Eye (tissue), 1 donor: ENCODE results near the gene DNAAF5.

Source experiments
- DNase-seq: peaks from one replicate; pipeline ENCODE4 v3.0.0-alpha.2; 2015

The DNAAF5 gene

DNA sequence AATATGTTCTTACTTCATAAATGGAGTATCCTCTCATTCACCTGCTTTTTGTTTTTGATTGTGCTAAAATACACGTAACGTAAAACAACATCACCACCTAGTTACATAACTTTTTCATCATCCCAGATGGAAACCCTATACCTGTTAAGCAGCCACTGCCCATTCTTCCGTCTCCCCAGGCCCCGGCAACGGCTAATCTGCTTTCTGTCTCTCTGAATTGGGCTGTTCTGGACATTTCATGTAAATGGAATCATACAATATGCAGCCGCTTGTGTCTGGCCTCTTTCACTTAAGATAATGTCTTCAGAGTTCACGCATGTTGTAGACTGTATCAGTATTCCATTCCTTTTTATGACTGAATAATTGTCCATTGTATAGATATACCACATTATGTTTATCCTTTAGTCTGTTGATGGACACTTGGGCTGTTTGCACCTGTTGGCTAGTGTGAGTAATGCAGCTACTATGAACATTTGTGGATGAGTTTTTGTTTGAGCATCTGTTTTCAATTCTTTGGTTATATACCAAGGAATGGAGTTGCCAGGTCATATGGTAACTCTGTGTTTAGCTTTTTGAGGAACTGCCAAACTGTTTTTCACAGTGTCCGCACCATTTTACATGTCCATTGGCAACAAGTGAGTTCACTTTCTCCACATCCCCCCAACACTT lies 91.7 kb downstream of the DNAAF5 start:
- DNase-seq: peak; percentile 32

DNA sequence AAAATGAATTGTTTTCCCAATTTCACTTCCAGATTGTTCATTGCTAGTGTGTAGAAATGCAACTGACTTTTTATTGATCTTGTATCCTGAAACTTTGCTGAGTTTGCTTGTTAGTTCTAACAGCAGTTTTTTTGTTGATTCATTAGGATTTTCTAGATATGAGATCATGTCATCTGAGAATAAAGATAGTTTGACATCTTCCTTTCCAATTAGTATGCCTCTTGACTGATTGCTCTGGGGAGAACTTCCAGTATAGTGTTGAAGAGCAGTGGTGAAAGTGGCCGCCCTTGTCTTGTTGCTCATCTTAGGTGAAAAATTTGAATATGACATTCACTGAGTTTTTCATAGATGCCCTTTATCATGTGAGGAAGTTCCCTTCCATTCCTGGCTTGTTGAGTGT lies 93.8 kb downstream of the DNAAF5 start:
- no peak for DNase-seq

DNA sequence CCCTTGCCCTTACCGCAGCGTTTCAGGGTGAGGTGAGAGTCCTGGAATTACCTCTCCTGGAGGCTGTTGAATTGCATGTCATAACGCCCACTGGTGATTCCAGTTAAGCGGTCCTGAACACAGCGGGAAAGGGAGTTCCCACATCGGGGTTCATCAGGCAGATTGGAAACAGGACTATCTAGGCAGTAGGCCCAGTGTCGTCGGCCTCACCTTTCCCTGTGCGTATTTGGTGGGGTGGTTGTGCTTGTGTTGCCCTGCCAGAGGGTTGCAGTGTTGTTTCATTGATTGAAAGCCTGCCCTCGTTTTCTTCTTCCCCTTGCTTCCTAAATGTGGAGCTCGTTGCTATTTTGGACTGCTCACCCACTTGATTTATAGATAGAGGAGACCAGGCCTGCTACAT lies 95.2 kb downstream of the DNAAF5 start:
- DNase-seq: no peak

DNA sequence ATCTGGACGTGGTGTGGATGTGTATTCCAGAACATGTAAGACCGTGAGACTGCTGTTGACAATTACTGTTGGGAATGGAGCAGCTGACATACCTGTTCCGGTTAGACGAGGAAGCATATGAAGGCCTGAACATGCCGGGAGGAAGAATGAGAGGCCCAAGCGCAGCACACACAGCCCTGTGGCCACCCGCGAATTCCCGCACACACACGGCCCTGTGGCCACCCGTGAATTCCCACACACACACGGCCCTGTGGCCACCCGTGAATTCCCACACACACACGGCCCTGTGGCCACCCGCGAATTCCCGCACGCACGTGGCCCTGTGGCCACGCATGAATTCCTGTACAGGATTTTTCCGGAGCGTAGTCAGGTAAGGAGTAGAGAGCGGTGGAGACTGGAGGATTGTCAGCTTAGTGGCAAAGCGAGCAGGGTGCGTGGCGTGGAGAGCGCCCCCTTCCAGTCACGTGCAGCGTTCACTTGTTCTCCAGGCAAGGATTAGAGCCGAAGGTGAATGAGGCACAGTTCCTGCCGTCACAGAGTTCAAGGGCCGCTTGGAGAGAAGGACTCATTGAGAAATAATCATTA lies 96.3 kb downstream of the DNAAF5 start:
- DNase-seq: no peak

DNA sequence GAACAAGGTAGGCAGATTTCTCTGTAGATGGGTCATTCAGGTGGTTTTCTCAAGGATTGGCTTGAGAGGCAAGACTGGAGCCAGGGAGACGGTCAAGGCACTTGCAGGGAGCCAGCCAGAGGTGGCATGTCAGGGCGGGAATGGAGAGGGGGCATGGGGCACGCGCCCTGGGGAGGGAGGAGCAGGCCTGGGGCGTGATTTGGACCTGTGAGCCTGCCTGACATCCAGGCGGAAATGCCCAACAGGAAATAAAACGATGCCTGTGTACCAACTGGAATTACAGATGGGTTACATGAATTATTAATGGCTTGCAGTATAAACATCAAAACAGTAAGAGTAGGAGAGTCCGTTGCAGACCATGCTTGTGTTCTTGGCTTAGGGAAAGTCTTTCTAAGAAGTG lies 97.2 kb downstream of the DNAAF5 start:
- peak; percentile 60 for DNase-seq

DNA sequence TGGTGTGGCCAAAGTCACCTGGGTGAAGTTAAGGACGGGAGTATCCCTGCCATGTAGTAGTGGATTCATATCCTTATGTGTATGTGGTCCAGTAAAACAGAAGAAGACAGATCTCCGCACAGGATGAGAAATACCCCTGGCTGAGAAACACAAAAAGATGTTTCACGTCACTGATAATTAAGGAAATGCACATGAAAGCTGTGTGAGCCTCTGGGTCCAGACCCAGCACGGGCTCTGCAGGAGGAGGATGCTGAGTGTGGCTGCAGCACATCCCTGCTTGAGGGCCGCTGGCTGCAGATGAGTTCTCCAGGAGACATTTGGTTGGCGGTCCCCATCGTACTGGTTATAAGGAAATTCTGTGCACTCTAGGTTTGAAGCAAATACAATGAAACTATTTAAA lies 97.6 kb downstream of the DNAAF5 start:
- DNase-seq: peak; percentile 63

DNA sequence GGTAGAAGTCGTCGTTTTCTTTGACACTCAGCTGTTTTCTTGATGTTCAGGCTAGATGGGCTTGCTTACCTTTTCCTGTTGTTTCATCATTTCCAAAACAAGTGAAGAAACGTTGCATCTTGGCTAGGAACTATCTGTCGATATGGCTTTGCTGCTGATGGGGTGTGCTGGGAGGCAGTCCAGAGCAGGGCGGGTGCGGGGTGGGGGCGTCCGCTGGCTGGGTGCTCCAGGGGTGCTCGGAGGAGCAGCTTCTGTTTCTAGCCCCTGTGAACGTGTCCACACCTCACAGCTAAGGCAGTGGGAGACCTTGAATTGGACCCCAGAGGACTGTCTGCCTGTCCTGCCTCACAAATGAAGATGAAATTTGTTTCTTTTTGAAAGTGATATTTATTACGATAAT lies 98.2 kb downstream of the DNAAF5 start:
- DNase-seq: no peak

DNA sequence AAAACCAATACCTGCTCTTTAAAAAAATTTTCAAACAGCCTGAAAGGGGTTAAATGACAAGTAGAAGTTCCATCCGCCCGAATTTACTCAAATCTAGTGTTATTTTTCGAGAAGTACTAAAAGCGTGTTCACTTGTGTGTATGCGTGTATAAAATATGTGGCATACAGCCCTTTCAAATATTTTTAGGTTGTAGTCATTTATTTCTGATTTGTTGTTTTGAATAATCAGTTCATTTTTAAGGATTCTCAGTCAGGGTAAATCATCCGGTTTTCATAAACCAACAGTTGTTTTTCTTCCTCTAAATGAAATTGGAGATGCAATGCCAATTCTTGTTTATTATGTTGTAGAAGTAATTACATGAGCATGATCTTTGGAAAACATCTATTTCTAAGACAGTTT lies 98.9 kb downstream of the DNAAF5 start:
- DNase-seq: no peak

DNA sequence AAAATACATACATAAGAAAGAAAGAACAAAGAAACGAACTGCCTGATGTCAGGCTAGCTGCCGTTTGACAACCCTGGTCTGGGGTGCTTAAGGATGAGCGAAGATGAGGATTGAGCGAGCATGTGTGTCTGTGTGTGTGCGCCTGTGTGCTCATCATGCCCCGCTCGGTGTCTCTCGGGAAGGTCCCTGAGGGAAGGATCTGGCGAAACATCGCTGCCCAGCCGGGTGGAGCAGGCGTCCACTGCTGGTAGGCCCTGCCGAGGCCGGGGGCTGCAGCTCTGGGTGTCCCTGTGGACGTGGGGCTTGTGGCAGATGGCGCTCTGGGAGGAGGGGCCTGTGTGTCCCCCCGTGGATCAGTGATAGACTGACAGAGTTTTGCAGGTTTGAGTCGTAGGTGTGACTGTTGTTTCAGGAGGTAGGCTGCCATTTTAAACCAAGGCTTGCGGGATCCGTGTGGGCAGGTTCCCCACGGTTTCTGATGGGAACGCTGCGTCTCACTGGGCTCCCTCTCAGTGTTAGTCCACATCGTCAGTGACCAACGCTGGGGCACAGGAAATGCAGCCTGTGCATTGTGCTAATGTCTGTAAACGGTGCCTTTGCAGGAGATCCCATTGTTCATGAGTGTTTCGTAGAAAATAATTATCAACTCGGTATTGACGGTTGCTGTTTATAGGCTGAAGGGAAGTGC lies 99.9 kb downstream of the DNAAF5 start:
- peak; percentile 73 for DNase-seq

DNA sequence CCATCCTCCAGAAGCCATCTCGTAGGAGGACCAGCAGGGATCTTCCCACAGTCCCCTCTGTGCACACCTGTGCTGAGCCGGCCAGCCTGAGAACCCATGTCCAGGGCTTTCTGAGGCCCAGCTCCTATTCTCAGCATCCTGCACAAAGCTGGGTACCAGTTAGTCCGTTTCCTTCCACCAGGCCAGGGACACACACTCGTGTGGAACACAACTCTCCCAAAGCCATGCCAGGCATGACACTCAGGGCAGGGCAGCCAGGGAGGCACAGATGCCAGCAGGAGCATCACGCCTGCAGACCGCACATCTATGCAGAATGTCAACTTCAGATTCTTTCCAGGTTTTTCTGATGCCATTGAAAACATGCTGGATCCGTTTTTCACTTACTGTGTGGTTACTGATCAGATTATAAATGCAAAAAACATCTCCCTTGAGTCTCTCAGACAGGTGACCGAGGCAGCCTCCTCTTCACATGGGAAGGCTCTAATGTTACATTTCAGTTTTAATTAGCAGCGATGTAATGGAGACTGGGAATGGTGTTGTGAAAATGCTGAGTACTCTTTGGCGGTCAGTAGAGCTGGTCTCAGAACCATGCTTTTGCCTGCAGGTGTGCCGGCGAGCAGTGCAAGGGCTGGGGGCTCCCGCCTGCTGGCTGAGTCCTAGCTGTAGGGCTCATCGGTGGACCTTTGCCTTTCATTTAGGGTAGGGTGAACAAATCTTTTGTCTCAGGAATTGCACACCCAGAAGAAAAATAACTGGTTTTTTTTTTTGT lies 102.5 kb downstream of the DNAAF5 start:
- no peak for DNase-seq

DNA sequence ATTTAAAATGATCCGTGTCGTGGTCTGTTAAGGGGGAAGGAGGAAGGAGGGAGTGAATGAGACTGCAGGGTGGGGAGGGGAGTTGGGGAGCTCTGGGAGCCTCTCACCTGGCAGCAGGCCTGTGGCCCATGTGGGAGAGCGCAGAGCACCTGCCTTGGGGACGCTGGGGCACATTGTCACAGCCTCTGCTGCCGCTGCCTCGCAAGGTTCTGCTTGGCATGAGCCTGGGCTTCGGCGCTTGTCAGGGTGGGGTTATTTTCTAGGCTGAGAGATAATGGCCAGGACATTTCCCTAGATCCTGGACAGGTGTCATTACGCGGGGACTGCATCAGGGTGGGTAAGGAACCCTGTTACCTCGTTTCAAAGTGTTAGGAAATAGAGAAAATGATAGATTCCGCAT lies 103.6 kb downstream of the DNAAF5 start:
- DNase-seq: no peak

DNA sequence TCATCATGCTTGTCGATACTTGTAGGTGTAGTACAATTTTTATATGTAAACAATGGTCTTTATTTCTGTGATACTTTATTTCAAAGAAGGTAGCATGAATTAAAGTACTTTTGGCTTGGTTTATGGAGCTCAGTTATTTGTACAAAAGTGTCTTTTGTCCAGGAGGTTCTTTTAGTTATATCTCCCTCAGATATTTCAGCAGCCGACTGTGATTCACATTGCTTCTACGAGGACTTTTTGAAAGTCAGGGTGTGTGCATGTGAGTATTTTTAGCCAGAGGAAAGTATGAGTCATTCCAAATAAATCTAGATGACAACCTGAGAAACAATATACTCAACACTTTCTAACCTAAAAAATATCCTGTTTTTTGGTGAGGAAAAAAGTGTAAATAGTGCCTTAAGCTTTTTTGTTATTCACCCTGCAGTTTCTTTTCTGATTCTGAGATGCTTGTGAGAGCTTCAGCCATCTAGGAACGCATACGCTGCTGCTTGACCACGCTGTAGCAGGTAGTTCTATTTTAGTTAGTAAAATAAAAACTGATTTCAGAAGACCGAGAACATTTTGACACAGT lies 105.2 kb downstream of the DNAAF5 start:
- peak; percentile 43 for DNase-seq

DNA sequence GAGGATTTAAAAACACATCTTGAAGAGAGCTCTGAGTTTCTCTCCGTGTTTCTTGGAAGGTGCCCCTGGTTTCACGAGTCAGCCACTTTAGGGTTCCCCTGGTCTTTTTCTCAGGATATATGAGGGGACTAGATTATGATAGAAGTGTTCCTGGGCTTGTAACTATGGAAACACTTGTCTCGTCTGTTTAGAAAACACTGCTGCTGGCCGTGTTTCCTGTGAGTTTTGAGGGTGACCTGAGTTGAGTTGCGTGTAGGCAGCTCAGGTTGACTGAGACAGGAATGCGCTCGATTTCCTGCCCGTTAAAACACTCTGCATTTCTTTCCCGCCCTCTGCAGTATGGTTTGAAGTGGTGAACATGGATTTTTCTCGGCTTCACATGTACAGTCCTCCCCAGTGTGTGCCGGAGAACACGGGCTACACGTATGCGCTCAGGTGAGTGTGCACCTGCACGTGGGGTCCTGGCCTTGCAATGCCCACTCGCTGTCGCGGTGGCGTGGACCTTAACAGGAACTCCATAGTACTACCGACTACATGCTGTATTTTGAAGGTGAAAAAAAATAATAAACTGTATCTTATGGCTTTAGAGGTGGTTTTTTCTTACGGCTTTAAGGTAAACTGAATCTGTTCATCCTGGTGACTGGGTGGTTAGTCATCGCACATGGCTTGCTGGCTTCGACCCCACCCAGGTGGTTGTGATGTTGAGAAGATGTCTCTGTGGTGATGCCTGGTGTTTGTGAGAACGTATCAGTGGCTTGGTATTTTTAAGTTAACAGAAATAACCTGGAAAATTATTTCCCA lies 105.9 kb downstream of the DNAAF5 start, which contains the start of gene SUN1:
Gene SUN1, plus strand, starts transcription at position 310 of the 801 bp plus-strand sequence. Its CDS starts 49 bp downstream, at position 359.
- DNase-seq: peak; percentile 40

DNA sequence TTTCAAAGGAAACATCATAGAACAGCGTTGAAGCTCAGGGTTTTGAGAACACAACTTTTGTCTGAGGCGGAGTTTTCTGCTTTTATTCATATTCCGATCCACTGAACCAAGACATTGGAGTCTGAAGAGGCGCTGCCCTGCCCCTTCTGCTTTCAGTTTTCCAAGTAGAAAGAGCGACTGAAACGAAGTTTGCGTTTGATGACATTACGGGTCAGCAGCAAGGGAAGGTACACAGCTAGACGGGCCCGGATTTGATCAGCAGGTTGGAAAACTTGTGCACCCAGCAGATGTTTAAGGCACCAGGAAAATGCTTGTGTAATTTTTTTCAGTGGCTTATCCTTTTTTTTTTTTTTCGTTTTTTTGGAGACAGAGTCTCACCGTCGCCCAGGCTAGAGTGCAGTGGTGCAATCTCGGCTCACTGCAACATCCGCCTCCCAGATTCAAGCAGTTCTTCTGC lies 106.5 kb downstream of the DNAAF5 start:
- DNase-seq: no peak

DNA sequence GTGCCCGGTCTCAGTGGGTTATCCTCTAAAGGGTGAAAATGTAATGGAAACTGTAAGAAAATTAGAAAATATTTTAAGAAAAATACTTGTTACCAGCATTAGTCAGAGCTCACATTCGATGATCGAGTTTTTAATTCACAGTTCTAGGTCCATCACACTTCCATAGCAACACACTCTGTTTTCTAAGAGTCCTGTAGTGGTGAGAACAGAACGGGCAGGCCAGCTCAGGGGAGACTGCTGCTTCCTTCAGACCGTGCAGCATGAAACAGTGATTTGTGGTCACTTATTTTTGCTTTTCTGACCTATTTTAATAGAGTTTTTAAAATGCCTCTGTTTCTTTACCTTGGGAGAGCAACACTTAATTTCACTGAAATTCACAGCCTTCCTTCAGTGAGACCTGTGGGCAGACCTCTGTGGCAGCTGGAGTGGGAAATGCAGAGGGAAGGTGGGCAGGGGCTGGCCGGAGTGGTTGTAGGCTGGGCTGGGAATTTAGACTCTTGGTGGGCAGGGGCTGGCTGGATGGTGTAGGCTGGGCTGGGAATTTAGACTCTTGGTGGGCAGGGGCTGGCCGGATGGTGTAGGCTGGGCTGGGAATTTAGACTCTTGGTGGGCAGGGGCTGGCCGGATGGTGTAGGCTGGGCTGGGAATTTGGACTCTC lies 107.2 kb downstream of the DNAAF5 start:
- DNase-seq: no peak

DNA sequence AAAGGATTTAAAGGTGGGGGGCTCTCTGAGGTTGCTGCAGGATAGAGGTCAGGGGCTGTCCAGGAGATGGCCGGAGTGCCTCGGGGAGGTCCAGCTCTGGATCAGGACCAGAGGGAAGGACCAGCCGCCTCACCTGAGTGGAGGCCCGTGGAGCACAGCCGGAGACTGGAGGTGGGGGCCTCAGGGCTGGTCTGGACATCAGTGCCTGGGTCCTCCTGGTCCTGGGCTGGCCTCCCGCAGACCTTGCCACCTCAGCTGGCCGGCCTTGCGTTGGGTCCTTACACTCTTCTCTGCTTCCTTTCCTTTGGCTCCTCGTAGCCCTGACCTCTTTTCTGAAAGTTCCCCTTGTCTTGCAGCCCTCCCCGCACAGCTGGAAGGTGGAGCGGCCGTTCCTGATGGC lies 107.8 kb downstream of the DNAAF5 start:
- no peak for DNase-seq

DNA sequence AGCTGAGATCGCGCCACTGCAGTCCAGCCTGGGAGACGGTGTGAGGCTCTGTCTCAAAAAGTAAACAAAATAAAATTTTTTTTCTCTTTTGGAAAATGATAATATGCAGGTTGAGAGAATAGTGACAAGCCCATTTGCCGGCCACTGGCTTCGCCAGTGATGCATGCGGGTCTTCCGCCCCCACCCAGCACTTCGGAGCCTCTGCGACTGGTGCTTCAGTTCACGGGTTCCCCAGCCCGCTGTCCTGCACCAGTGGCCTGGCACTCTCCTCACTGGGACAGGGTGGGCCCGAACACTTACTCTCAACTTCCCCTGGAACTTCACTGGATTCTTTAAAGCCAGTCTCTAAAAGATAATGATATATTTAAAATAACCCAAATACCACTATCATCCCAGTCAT lies 108.5 kb downstream of the DNAAF5 start:
- no peak for DNase-seq

DNA sequence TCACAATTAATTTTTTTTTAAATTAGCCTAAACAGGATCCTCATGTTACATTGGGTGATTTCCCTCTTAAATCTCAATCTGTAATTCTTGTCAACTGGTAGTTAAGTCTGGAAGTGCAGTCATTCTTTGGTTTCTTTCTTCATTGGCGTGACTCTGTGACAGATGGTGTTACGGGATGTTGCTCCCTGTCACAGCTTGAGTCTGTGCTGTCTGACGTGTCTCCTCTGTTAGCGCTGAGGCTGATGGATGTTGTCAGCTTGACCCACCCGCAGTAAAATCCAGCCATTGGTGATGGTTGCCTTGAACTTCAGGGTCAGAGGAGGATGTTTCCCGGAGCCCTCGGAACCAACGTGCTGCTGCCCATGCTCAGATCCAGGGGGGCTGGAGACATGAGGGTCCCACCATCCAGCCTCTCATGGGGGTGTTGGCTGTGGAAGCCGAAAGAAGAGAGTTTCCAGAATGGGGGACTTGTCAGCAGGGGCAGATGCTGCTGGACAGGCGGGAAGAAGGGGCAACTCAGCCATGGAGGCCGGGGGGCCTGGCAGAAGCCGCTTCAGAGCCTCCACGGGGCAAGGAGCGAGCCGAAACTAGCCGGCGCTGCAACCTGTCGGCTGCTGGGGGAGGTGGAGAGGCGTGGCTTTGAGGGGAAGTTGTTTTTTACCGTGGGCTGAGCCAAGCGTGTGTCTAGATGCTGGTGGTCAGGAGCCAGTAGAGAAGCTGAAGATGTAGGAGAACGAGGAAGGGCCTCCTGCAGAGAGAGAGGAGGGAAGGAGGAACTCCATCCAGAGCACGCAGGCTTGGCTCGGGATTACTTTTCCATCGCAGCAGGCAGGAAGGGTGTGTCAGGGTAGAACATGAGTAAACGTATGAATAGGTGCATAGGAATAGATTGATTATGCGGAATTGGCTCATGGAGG lies 109.2 kb downstream of the DNAAF5 start:
- DNase-seq: peak; percentile 74
